Chondrocyte (in vitro differentiated cells): ENCODE measurements around the gene BIRC5. TPM values are rescaled to one million over a fixed set of nuclear protein-coding genes. Genes with fewer than 3 reads are reported as not detected.

Source experiments
- DNase-seq: peaks from one replicate; pipeline ENCODE4 v3.0.0; 2021; ENCODE audit warnings: mixed read lengths, low spot score
- H3K27ac Mint-ChIP-seq: one replicate; pipeline ENCODE4 v1.8.0; 2021; ENCODE audit warnings: mild to moderate bottlenecking, moderate library complexity, mixed read lengths; ENCODE audit not compliant: unreplicated experiment
- H3K27me3 Mint-ChIP-seq: 2 replicates; pipeline ENCODE4 v1.8.0; 2021; ENCODE audit warnings: low read depth, mixed read lengths
- H3K36me3 Mint-ChIP-seq: 2 replicates; pipeline ENCODE4 v1.8.0; 2021; ENCODE audit warnings: low read depth, mixed read lengths
- H3K4me1 Mint-ChIP-seq: 2 replicates; pipeline ENCODE4 v1.8.0; 2021; ENCODE audit warnings: low read depth, mild to moderate bottlenecking, mixed read lengths
- H3K4me3 Mint-ChIP-seq: one replicate; pipeline ENCODE4 v1.8.0; 2021; ENCODE audit warnings: mild to moderate bottlenecking, moderate library complexity, mixed read lengths; ENCODE audit not compliant: unreplicated experiment
- H3K9me3 Mint-ChIP-seq: 2 replicates; pipeline ENCODE4 v1.8.0; 2021; ENCODE audit warnings: low read depth, mixed read lengths
- CTCF ChIP-seq: fragments of 200-600 bp; sonication (generic); IDR thresholded peaks from 2 replicates; pipeline ENCODE4 v1.5.0; 2021; ENCODE audit warnings: antibody characterized with exemption, mild to moderate bottlenecking, moderate library complexity
- total RNA-seq: library from RNA; stranded (reverse); gene quantifications from 3 replicates; pipeline ENCODE4 v1.2.1, GENCODE V29; 2021

BIRC5 gene
- total RNA-seq, 1 donor from 2014 or later = 11.6 TPM

GRCh38 chr17:78235885-78236284 is 21.8 kb downstream of the BIRC5 start:
- H3K9me3 Mint-ChIP-seq = no peaks in the 10 kb centered on the region
- no peak for TF ChIP-seq CTCF
- H3K4me3 Mint-ChIP-seq = no peak overlapping the region
- H3K27ac Mint-ChIP-seq = no peak overlapping the region
- H3K36me3 Mint-ChIP-seq = no peaks in the 10 kb centered on the region
- peaks cover 15% of the 10 kb centered on the region for H3K27me3 Mint-ChIP-seq
- no peaks in the 10 kb centered on the region for H3K4me1 Mint-ChIP-seq
- no peak for DNase-seq

GRCh38 chr17:78236362-78237127 is 22.5 kb downstream of the BIRC5 start:
- no peak for TF ChIP-seq CTCF
- Mint-ChIP-seq H3K4me3 (no peak overlapping the region), H3K4me1 (no peaks in the 10 kb centered on the region), H3K27ac (no peak overlapping the region), H3K27me3 (peaks cover 10% of the 10 kb centered on the region), H3K36me3 (no peaks in the 10 kb centered on the region), H3K9me3 (no peaks in the 10 kb centered on the region)
- no peak for DNase-seq

GRCh38 chr17:78237401-78238012 is 23.5 kb downstream of the BIRC5 start:
- H3K4me3 Mint-ChIP-seq = no peak overlapping the region
- no peaks in the 10 kb centered on the region for H3K9me3 Mint-ChIP-seq
- H3K36me3 Mint-ChIP-seq = no peaks in the 10 kb centered on the region
- no peaks in the 10 kb centered on the region for H3K4me1 Mint-ChIP-seq
- no peak overlapping the region for H3K27ac Mint-ChIP-seq
- no peak for TF ChIP-seq CTCF
- peak; percentile 68 for DNase-seq
- H3K27me3 Mint-ChIP-seq = peaks cover 4% of the 10 kb centered on the region

GRCh38 chr17:78238823-78239488 is 24.9 kb downstream of the BIRC5 start:
- no peak overlapping the region for H3K27ac Mint-ChIP-seq
- no peaks in the 10 kb centered on the region for H3K4me1 Mint-ChIP-seq
- no peaks in the 10 kb centered on the region for H3K9me3 Mint-ChIP-seq
- no peak overlapping the region for H3K4me3 Mint-ChIP-seq
- TF ChIP-seq CTCF = no peak
- no peaks in the 10 kb centered on the region for H3K36me3 Mint-ChIP-seq
- no peaks in the 10 kb centered on the region for H3K27me3 Mint-ChIP-seq
- no peak for DNase-seq

- no peak for TF ChIP-seq CTCF
- no peaks in the 10 kb centered on the region for H3K4me1 Mint-ChIP-seq
- H3K4me3 Mint-ChIP-seq = no peak overlapping the region
- H3K27ac Mint-ChIP-seq = no peak overlapping the region
- H3K27me3 Mint-ChIP-seq = no peaks in the 10 kb centered on the region
- no peaks in the 10 kb centered on the region for H3K9me3 Mint-ChIP-seq
- H3K36me3 Mint-ChIP-seq = no peaks in the 10 kb centered on the region
- DNase-seq = no peak
Observed at GRCh38 chr17:78239489-78239931, 25.5 kb downstream of the BIRC5 start.
